Activated CD4-positive, alpha-beta T cell treated with anti-CD3 and anti-CD28 coated beads, Interleukin-10, Interleukin-2, amounts not matched to agents 100 ng/mL and 50 ng/mL, durations not matched to agents 16 hours and 8 hours (primary cell): ENCODE measurements around the gene RAI14.

Source experiments
- DNase-seq: peaks from one replicate; pipeline ENCODE4 v3.0.0-alpha.2; 2020

Gene RAI14

GRCh38 chr5:34866989-34867471 is 210.9 kb downstream of the RAI14 start:
- DNase-seq: no peak

- no peak for DNase-seq
These were observed 211.5 kb downstream of the RAI14 start for GRCh38 chr5:34867660-34868059.

GRCh38 chr5:34868791-34869190 is 212.7 kb downstream of the RAI14 start:
- no peak for DNase-seq

DNA sequence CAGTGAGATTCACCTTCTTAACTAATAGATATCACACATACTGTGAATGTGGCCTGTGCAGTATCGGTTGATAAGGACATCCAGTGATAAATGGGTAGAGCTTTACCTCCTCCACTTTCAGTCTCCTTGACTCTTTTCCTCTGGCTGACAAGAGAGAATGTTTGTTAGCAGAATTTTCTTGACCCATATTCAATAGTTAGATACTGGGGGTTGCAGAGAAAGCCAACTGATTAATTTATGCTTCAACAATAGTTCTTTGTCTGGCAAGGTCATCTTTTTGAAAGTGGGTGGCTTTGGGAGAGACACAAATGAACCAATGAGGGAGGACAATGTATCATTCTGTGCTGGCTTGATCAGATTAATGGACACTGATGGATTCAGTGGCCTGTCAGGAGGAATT is 213.1 kb downstream of the RAI14 start:
- no peak for DNase-seq

GRCh38 chr5:34870382-34870781 is 214.3 kb downstream of the RAI14 start:
- no peak for DNase-seq

DNA sequence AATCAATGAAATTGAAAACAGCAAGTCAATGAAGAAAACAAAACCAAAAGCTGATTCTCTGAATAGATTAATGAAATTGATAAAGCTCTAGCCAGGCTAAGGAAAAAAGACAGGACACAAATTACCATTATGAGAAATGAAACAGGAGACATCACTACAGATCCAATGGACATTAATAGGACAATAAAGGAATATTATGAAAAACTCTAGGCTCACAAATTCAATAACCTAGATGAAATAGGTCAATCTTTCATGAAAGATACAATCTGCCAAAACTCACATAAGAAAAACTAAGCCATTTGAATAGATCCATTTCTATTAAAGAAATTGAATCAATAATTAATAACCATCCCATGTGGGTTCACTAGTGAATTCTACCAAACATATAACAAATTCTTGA is 220.1 kb downstream of the RAI14 start:
- no peak for DNase-seq

- no peak for DNase-seq
These were observed 225.1 kb downstream of the RAI14 start for GRCh38 chr5:34881246-34881645.
